ENCODE measurements around the gene TNS3. TPM values are rescaled to one million over a fixed set of nuclear protein-coding genes. Genes with fewer than 3 reads are reported as not detected.
A peak's percentile ranks its signal among the peaks of the same experiment; 100 is the strongest.

Gene TNS3
- total and polyA plus RNA-seq, 2 of the 13 experiments (the other 11 are each of a cell fraction or from before 2014, with no cell fraction given) = 52.9 to 55.7 TPM

DNA sequence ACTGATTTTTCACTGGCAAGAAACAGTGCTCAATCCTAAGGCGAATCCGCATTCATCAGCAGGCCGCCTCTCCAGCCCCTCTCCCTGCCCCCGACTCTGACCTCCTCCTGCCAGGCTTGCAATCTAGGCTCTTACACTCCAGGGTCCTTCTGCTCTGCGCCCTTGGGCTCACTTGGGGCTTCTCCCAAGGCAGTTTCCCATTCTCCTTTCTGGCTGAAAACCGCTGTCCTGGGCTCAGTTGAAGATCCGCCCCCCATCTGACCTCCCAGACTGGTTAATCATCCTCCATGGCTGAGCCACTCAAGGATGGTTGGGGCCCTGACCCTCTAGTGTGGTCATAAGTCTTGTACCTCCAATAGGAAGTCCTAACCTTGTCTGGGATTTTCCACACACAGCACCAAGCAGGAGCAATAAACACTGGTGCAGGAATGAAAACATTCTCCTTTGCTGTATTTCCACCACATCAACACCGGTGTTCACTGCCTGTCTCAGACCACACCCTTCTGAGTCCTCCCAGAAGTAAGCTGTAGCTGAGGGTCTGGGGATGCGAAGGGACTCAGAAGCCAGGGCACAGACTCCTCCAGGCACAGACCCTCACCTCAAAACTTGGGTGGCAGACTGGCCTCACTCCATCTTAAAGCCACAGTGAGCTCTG is 42.4 kb downstream of the TNS3 start (continued):
- TF ChIP-seq EP300 (IDR thresholded peaks at IDR 0.05; ENCODE audit: low read depth in 2 of 2, low read length in 2 of 2) (peak in 1 of 2 experiments; percentile 66; a peak in 2 of 4 replicates), EP300 (CRISPR knock-in tag; IDR thresholded peaks at IDR 0.05; ENCODE audit: borderline replicate concordance) (no peak), MXI1 (IDR thresholded peaks at IDR 0.05; ENCODE audit: borderline replicate concordance, low read depth, low read length) (peak; percentile 30; the same call in 1 of the 3 replicates), RBFOX2 (IDR thresholded peaks at IDR 0.05; ENCODE audit: low read depth, low read length) (peak; percentile 51), SKI (IDR thresholded peaks at IDR 0.05; ENCODE audit: partially characterized antibody) (peak; percentile 63), HNF4A (CRISPR knock-in tag; IDR thresholded peaks at IDR 0.05) (peak; percentile 24; the same call in 1 of the 2 replicates), LCORL (IDR thresholded peaks at IDR 0.05) (no peak), LCORL (CRISPR knock-in tag; IDR thresholded peaks at IDR 0.05) (peak; percentile 74), SPEN (CRISPR knock-in tag; IDR thresholded peaks at IDR 0.05; ENCODE audit: low read depth) (peak; percentile 52)
- TF ChIP-seq, protein P1, sequence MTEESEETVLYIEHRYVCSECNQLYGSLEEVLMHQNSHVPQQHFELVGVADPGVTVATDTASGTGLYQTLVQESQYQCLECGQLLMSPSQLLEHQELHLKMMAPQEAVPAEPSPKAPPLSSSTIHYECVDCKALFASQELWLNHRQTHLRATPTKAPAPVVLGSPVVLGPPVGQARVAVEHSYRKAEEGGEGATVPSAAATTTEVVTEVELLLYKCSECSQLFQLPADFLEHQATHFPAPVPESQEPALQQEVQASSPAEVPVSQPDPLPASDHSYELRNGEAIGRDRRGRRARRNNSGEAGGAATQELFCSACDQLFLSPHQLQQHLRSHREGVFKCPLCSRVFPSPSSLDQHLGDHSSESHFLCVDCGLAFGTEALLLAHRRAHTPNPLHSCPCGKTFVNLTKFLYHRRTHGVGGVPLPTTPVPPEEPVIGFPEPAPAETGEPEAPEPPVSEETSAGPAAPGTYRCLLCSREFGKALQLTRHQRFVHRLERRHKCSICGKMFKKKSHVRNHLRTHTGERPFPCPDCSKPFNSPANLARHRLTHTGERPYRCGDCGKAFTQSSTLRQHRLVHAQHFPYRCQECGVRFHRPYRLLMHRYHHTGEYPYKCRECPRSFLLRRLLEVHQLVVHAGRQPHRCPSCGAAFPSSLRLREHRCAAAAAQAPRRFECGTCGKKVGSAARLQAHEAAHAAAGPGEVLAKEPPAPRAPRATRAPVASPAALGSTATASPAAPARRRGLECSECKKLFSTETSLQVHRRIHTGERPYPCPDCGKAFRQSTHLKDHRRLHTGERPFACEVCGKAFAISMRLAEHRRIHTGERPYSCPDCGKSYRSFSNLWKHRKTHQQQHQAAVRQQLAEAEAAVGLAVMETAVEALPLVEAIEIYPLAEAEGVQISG (CRISPR knock-in tag; IDR thresholded peaks at IDR 0.05) = 0 out of 2 replicates have a peak, but pooled peaks have one; percentile 16
- TF ChIP-seq, protein P2, sequence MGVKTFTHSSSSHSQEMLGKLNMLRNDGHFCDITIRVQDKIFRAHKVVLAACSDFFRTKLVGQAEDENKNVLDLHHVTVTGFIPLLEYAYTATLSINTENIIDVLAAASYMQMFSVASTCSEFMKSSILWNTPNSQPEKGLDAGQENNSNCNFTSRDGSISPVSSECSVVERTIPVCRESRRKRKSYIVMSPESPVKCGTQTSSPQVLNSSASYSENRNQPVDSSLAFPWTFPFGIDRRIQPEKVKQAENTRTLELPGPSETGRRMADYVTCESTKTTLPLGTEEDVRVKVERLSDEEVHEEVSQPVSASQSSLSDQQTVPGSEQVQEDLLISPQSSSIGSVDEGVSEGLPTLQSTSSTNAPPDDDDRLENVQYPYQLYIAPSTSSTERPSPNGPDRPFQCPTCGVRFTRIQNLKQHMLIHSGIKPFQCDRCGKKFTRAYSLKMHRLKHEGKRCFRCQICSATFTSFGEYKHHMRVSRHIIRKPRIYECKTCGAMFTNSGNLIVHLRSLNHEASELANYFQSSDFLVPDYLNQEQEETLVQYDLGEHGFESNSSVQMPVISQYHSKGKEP (CRISPR knock-in tag; IDR thresholded peaks at IDR 0.05) = 0 out of 2 replicates have a peak, but pooled peaks have one; percentile 33
- TF ChIP-seq, protein P3, sequence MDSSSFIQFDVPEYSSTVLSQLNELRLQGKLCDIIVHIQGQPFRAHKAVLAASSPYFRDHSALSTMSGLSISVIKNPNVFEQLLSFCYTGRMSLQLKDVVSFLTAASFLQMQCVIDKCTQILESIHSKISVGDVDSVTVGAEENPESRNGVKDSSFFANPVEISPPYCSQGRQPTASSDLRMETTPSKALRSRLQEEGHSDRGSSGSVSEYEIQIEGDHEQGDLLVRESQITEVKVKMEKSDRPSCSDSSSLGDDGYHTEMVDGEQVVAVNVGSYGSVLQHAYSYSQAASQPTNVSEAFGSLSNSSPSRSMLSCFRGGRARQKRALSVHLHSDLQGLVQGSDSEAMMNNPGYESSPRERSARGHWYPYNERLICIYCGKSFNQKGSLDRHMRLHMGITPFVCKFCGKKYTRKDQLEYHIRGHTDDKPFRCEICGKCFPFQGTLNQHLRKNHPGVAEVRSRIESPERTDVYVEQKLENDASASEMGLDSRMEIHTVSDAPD (CRISPR knock-in tag; IDR thresholded peaks at IDR 0.05) = peak; percentile 73; the same call in 1 of the 2 replicates
- TF ChIP-seq, protein P4, sequence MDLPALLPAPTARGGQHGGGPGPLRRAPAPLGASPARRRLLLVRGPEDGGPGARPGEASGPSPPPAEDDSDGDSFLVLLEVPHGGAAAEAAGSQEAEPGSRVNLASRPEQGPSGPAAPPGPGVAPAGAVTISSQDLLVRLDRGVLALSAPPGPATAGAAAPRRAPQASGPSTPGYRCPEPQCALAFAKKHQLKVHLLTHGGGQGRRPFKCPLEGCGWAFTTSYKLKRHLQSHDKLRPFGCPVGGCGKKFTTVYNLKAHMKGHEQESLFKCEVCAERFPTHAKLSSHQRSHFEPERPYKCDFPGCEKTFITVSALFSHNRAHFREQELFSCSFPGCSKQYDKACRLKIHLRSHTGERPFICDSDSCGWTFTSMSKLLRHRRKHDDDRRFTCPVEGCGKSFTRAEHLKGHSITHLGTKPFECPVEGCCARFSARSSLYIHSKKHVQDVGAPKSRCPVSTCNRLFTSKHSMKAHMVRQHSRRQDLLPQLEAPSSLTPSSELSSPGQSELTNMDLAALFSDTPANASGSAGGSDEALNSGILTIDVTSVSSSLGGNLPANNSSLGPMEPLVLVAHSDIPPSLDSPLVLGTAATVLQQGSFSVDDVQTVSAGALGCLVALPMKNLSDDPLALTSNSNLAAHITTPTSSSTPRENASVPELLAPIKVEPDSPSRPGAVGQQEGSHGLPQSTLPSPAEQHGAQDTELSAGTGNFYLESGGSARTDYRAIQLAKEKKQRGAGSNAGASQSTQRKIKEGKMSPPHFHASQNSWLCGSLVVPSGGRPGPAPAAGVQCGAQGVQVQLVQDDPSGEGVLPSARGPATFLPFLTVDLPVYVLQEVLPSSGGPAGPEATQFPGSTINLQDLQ (CRISPR knock-in tag; IDR thresholded peaks at IDR 0.05) = no peak; the same call in 1 of the 2 replicates
- TF ChIP-seq, protein P5, sequence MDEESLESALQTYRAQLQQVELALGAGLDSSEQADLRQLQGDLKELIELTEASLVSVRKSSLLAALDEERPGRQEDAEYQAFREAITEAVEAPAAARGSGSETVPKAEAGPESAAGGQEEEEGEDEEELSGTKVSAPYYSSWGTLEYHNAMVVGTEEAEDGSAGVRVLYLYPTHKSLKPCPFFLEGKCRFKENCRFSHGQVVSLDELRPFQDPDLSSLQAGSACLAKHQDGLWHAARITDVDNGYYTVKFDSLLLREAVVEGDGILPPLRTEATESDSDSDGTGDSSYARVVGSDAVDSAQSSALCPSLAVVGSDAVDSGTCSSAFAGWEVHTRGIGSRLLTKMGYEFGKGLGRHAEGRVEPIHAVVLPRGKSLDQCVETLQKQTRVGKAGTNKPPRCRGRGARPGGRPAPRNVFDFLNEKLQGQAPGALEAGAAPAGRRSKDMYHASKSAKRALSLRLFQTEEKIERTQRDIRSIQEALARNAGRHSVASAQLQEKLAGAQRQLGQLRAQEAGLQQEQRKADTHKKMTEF (CRISPR knock-in tag; IDR thresholded peaks at IDR 0.05) = 0 out of 2 replicates have a peak, but pooled peaks have one; percentile 32

All from HepG2 (cell line).